Raji (cell line): ENCODE data around the gene DEXI.

Experiments
- POLR2A ChIP-seq: IDR thresholded peaks from 2 replicates; pipeline ENCODE4 v1.6.1; 2011; ENCODE audit warnings: low read depth, low read length, control low read depth; ENCODE audit not compliant: insufficient read depth

DEXI gene

DNA sequence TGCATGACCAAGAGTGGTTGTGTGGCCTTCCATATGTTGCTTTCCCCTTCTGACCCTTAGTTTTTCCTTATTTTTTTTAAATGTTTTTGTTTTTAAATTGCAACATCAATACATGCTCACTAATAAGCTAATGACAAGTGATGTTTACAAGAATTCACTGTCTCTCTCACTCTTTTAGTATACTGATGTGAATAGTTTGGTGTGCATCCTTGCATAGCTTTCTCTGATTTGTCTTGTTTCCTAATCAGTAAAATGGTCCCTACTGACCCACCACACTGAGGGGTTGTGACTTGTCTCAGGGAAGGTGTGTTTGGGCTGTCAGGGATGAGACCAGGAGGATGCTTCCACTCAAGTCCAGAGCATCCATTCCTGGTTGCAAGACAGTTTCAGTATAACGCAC, 39.3 kb downstream of the DEXI start:
- no peak for TF ChIP-seq POLR2A

DNA sequence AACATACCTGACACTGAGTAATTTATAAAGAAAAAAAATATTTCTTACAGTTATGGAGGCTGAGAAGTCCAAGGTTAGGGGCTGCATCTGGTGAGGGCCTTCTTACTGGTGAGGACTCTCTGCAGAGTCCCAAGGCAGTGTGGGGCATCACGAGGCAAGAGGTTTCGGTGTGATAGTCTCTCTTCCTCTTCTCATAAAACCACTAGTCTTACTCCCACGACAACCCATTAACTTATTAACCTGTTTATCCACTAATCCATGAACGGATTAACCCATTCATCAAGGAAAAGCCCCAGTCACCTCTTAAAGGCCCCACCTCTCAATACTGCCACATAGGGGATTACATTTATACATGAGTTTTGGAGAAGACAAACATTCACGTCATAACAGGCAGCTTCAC, 45.1 kb downstream of the DEXI start:
- TF ChIP-seq POLR2A: no peak

- TF ChIP-seq POLR2A: no peak
These were observed 45.5 kb downstream of the DEXI start for GRCh38 chr16:10896723-10897122.

DNA sequence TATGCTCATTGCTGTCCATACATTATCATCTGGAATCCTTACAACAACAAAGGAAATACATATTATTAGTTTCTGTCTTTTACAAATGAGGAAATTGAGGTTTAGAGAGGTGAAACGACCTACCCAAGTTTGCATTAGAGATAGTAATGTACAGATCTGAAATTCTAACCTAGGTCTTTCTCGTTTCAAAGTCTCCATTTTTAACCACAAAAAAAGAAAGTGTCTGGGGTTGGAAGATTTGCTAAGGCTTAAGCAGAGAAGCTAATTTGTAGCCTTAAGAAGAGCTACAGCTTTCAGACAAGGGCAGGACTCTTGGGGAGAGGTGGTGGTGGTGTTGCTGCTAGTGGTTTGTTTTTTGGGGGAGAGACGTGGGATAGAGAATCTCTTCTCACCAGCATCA, 46.1 kb downstream of the DEXI start:
- no peak for TF ChIP-seq POLR2A

- no peak for TF ChIP-seq POLR2A
These were observed 47.0 kb downstream of the DEXI start for GRCh38 chr16:10895053-10895946.

- TF ChIP-seq POLR2A: no peak
These were observed 49.4 kb downstream of the DEXI start for GRCh38 chr16:10892782-10893318.

DNA sequence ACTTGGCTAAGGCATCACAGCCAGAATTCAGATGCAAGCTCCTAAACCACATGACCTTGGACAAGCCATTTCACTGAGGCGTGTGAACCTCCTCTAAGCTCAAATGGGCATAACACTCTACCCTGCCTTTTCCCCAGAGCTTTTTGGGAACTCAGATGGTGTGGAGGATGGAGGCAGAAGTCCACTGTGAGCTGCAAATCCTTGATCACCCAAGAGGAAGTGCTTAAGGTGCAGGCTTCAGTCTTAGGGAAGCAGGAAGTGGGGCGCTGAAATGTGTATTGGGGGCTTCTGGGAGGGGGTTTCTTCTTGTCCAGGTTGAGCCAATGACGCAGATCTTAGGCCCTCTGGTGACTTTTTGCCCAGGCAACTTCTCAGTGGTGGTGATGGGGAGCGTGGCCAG, 52.4 kb downstream of the DEXI start:
- no peak for TF ChIP-seq POLR2A

- TF ChIP-seq POLR2A: no peak
These were observed 53.8 kb downstream of the DEXI start for GRCh38 chr16:10888320-10888937.

GRCh38 chr16:10885246-10885645, 57.0 kb downstream of the DEXI start:
- 0 out of 2 replicates have a peak, but pooled peaks have one; percentile 20 for TF ChIP-seq POLR2A

DNA sequence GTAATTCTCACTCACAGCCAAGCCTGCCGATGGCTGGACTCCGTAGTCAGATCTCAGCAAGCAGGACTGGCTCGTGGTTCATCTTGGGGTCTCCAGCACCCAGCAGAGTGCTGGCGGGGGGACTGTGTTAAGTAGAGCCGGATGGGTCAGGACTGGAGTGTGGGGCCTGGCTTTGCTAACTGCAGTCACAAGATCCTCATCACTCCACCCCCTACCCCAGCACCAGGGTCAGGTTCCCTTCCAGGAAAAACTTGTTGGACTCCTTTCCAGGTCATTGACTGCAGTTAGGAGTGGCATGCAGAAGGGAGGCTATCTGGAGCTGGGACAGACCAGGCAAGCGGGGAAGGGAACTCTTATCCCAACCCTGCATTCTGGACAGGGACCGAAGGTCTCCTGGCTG, 59.3 kb downstream of the DEXI start:
- TF ChIP-seq POLR2A: no peak

- TF ChIP-seq POLR2A: no peak
These were observed 60.7 kb downstream of the DEXI start for GRCh38 chr16:10881479-10882030.

DNA sequence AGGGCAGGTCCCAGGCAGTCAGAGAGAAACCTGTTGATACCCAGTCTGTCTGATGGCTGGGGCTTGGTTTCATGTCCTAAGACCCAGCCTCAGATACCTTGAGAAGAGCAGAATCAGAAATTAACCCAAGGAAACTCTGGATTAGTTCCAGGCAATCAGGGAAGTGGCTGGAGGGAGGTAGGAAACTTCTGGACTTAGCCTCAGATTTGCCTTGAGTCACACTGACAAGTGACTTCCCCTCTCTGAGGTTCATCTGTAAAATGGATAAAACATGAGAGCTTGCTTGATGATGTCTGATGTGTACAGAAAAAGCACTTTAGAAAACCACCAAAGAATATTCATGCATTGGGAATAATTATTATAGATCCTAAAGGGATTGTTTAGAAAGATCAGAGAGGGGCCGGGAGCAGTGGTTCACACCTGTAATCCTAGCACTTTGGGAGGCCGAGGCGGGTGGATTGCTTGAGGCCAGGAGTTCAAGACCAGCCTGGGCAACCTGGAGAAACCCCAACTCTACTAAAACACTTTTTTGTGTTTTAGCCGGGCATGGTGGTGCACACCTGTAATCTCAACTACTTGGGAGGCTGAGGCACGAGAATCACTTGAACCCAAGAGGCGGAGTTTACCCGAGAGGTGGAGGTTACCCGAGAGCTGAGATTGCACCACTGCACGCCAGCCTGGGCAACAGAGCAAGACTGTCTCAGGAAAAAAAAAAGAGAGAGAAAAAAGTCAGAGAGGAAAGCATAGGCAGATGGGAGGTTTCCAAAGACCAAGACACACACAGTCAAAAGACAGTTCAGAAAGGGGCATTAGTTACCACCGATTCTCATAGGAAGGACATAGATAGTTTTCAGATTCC, 61.4 kb downstream of the DEXI start:
- TF ChIP-seq POLR2A: no peak

GRCh38 chr16:10879681-10880589, 62.3 kb downstream of the DEXI start:
- no peak for TF ChIP-seq POLR2A
